B cell (primary cell): Measurements from ENCODE around the gene CACNA2D3. TPM values are rescaled to one million over a fixed set of nuclear protein-coding genes. Genes with fewer than 3 reads are reported as not detected.

Source experiments
- ATAC-seq: fragments of 200-7000 bp; cut with Tn5 transposase; one replicate; pipeline ENCODE4 v1.10.0; 2021; ENCODE audit warnings: low read depth, mild to moderate bottlenecking, moderate number of reproducible peaks, moderate library complexity
- CTCF ChIA-PET: fragments of 350-600 bp; sonication (Branson Sonifier 250); formaldehyde crosslinking; loops from one replicate; lab custom pipeline; 2021; ENCODE audit warnings: antibody characterized with exemption, inconsistent platforms; lab: Charles Lee
- POLR2A ChIA-PET: fragments of 350-600 bp; sonication (Branson Sonifier 250); formaldehyde crosslinking; loops from one replicate; lab custom pipeline; 2021; ENCODE audit warnings: antibody characterized with exemption; lab: Charles Lee
- DNase-seq: peaks from one replicate; pipeline ENCODE4 v3.0.0; 2013
- H2AFZ ChIP-seq: 2 replicates; pipeline ENCODE4 v1.6.1; 2012; ENCODE audit warnings: mild to moderate bottlenecking, low read depth, low read length; ENCODE audit not compliant: insufficient read depth, poor library complexity, severe bottlenecking
- H3K27ac ChIP-seq, 2 donors: 1 replicate in 1 of 2; 2 replicates in 1 of 2; pipeline ENCODE4 v1.5.1; 2012 to 2013; ENCODE audit warnings: low read length in 2 of 2, mild to moderate bottlenecking in 2 of 2, moderate library complexity in 1 of 2
- H3K27me3 ChIP-seq, 4 experiments: fragments of 200-600 bp in 1 of 4; sonication (generic) in 1 of 4; replicated peaks in 1 of 4; 1 replicate in 2 of 4; 2 replicates in 2 of 4; pipeline versions ENCODE4 v1.6.1 to v1.7.0; 2013 to 2016; ENCODE audit warnings: low read length in 3 of 4, mild to moderate bottlenecking in 2 of 4, mixed read lengths in 1 of 4, moderate library complexity in 1 of 4; ENCODE audit not compliant: insufficient read depth in 4 of 4, control insufficient read depth in 3 of 4; ENCODE audit errors: control extremely low read depth in 1 of 4
- H3K36me3 ChIP-seq, 2 experiments: replicated peaks in 1 of 2; 1 replicate in 1 of 2; 2 replicates in 1 of 2; pipeline versions ENCODE4 v1.6.1 to v1.7.1; 2013; ENCODE audit warnings: low read length in 1 of 2; ENCODE audit not compliant: insufficient read depth in 2 of 2, control insufficient read depth in 1 of 2; ENCODE audit errors: control extremely low read depth in 1 of 2, extremely low read depth in 1 of 2
- H3K4me1 ChIP-seq, 2 donors: fragments of 200-600 bp in 1 of 2; sonication (generic) in 1 of 2; 1 replicate in 1 of 2; 2 replicates in 1 of 2; pipeline versions ENCODE4 v1.5.1 to v1.6.1; 2013 to 2017; ENCODE audit warnings: low read length in 2 of 2; ENCODE audit not compliant: control insufficient read depth in 2 of 2, insufficient read depth in 2 of 2
- H3K4me2 ChIP-seq: replicated peaks from 2 replicates; pipeline ENCODE3; 2012; ENCODE audit warnings: mild to moderate bottlenecking, low read depth, low read length; ENCODE audit not compliant: poor library complexity, severe bottlenecking
- H3K4me3 ChIP-seq, 5 experiments: fragments of 200-600 bp in 1 of 5; sonication (generic) in 1 of 5; 1 replicate in 3 of 5; 2 replicates in 2 of 5; pipeline versions ENCODE4 v1.5.1 to v1.7.0; 2011 to 2016; ENCODE audit warnings: low read length in 4 of 5, mild to moderate bottlenecking in 4 of 5, low read depth in 2 of 5, control low read depth in 1 of 5, moderate library complexity in 1 of 5; ENCODE audit not compliant: insufficient read depth in 1 of 5; ENCODE audit errors: control extremely low read depth in 1 of 5, extremely low read depth in 1 of 5
- H3K79me2 ChIP-seq: fragments of 200-600 bp; sonication (generic); one replicate; pipeline ENCODE4 v1.6.0; 2016; ENCODE audit warnings: low read length; ENCODE audit not compliant: control insufficient read depth, insufficient read depth
- H3K9ac ChIP-seq: fragments of 200-600 bp; sonication (generic); 2 replicates; pipeline ENCODE4 v1.6.1; 2017; ENCODE audit warnings: mild to moderate bottlenecking, low read length, moderate library complexity
- H3K9me3 ChIP-seq, 3 donors: one replicate each; pipeline versions ENCODE4 v1.6.1 to v1.7.1; 2013; ENCODE audit warnings: low read length in 2 of 3; ENCODE audit not compliant: control insufficient read depth in 2 of 3, insufficient read depth in 1 of 3; ENCODE audit errors: control extremely low read depth in 1 of 3
- H4K20me1 ChIP-seq: 2 replicates; pipeline ENCODE4 v1.6.0; 2012; ENCODE audit warnings: mild to moderate bottlenecking, low read length; ENCODE audit not compliant: insufficient read depth, control insufficient read depth, poor library complexity, severe bottlenecking
- H3K27ac Mint-ChIP-seq: one replicate; pipeline ENCODE4 v1.8.0; 2021; ENCODE audit warnings: mixed read lengths
- H3K27me3 Mint-ChIP-seq: one replicate; pipeline ENCODE4 v1.8.0; 2021; ENCODE audit warnings: mixed read lengths
- H3K4me1 Mint-ChIP-seq: one replicate; pipeline ENCODE4 v1.8.0; 2021; ENCODE audit warnings: mixed read lengths
- H3K4me3 Mint-ChIP-seq: one replicate; pipeline ENCODE4 v1.8.0; 2021; ENCODE audit warnings: mixed read lengths
- H3K9me3 Mint-ChIP-seq: one replicate; pipeline ENCODE4 v1.8.0; 2022; ENCODE audit warnings: mixed read lengths; ENCODE audit not compliant: insufficient read depth
- CTCF ChIP-seq: fragments of 200-600 bp; IDR thresholded peaks from one replicate; pipeline ENCODE4 v1.8.0; 2022; ENCODE audit warnings: antibody characterized with exemption, mild to moderate bottlenecking
- EZH2 ChIP-seq: IDR thresholded peaks from 2 replicates; pipeline ENCODE4 v1.6.1; 2012; ENCODE audit warnings: borderline replicate concordance, low read depth, mild to moderate bottlenecking, moderate library complexity, low read length; ENCODE audit not compliant: insufficient read depth, poor library complexity, severe bottlenecking
- WGBS: methylation state at CpG from one replicate; pipeline ENCODE4 v1.1.5; 2013; ENCODE audit warnings: missing lambda C conversion rate; ENCODE audit not compliant: insufficient coverage; 5-methylcytosine and 5-hydroxymethylcytosine counted together
- intact Hi-C: fragments of 100-400 bp; cut with micrococcal nuclease; formaldehyde crosslinking; loops from one replicate; pipeline ENCODE4 v1.10.0; 2022
- polyA plus RNA-seq: library from polyadenylated mRNA; depleted of rRNA; stranded (reverse); fragments of >200 nt; gene quantifications from 2 replicates; pipeline ENCODE4 v1.2.3, GENCODE V29; 2012
- total RNA-seq, 2 donors: library from RNA; stranded (reverse); fragments of 120-200 nt in 1 of 2; gene quantifications; 1 replicate in 1 of 2; 2 replicates in 1 of 2; pipeline versions ENCODE4 v1.2.3 to v1.2.4, GENCODE V29; 2013 to 2022

The CACNA2D3 gene
- total and polyA plus RNA-seq, 2 donors (not counting 1 experiment from before 2014, with no cell fraction given) = not detected

GRCh38 chr3:54909191-54909590 is 786.8 kb downstream of the CACNA2D3 start:
- no peaks in the 10 kb centered on the region for H3K9me3 ChIP-seq
- no peak overlapping the region for H3K27ac ChIP-seq
- Mint-ChIP-seq H3K27ac (no peak overlapping the region), H3K4me3 (no peak overlapping the region), H3K27me3 (no peaks in the 10 kb centered on the region), H3K4me1 (no peaks in the 10 kb centered on the region), H3K9me3 (no peaks in the 10 kb centered on the region)
- ChIA-PET POLR2A (no interaction called here), CTCF (no interaction called here)
- TF ChIP-seq EZH2 (no peak), CTCF (no peak)
- DNase-seq = no peak
- ATAC-seq = no peak
- H3K27me3 ChIP-seq = no peaks in the 10 kb centered on the region
- intact Hi-C loops = no loop called here
- no peaks in the 10 kb centered on the region for H3K4me1 ChIP-seq
- no peak overlapping the region for H3K4me2 ChIP-seq
- no peak overlapping the region for H3K4me3 ChIP-seq
- no peak overlapping the region for H3K9ac ChIP-seq
- H2AFZ ChIP-seq = no peak overlapping the region
- no peaks in the 10 kb centered on the region for H4K20me1 ChIP-seq
- no peaks in the 10 kb centered on the region for H3K79me2 ChIP-seq
- WGBS = no CpG with 5 or more reads among the region's 2 CpGs
- H3K36me3 ChIP-seq = no peaks in the 10 kb centered on the region

DNA sequence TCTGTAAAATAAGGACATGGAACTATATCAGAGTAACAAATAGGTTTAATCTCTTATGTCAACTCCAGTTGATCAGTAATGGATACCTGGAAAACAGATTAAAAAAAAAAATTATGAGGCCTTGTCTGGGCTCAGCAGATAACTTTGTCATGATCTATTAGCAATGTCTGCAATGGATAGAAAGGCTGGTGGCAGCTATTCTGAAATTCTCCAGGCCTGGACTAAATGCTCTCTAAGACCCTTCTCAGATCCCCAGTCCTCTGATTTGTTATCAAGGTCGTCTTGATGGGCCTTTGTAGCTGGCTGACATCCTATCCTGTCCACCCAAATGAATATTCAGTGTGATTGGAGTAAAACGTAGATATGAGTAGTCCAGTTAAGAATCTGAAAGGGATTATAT is 791.8 kb downstream of the CACNA2D3 start:
- no CpG with 5 or more reads among the region's 2 CpGs for WGBS
- TF ChIP-seq EZH2 (no peak), CTCF (no peak)
- intact Hi-C loops = no loop called here

More for the DNA sequence above, 791.8 kb downstream of the CACNA2D3 start:
- no peak overlapping the region for H3K27ac ChIP-seq
- H3K9me3 ChIP-seq = peaks cover 0 to 4% (median 0%) of the 10 kb centered on the region in 3 donors
- no peak overlapping the region for H3K4me3 ChIP-seq
- Mint-ChIP-seq H3K27ac (no peak overlapping the region), H3K9me3 (no peaks in the 10 kb centered on the region), H3K4me3 (no peak overlapping the region), H3K4me1 (no peaks in the 10 kb centered on the region), H3K27me3 (no peaks in the 10 kb centered on the region)
- no peaks in the 10 kb centered on the region for H3K4me1 ChIP-seq
- DNase-seq = no peak
- POLR2A ChIA-PET = no interaction called here
- no peak overlapping the region for H3K9ac ChIP-seq
- H3K4me2 ChIP-seq = no peak overlapping the region
- H3K36me3 ChIP-seq = no peaks in the 10 kb centered on the region
- no peaks in the 10 kb centered on the region for H3K27me3 ChIP-seq
- ATAC-seq = no peak
- no peak overlapping the region for H2AFZ ChIP-seq
- H4K20me1 ChIP-seq = no peaks in the 10 kb centered on the region
- H3K79me2 ChIP-seq = no peaks in the 10 kb centered on the region
- CTCF ChIA-PET = no interaction called here
